DMS79 (cell line): Measurements from ENCODE around the gene ASPRV1.
"Not testable (repeated sequence)": the region's sequence is repeated elsewhere in the genome, so short reads cannot be mapped to it uniquely, and the experiment has no call there.

Source experiments
- DNase-seq: peaks from one replicate; lab custom pipeline; 2025; lab: John Stamatoyannopoulos, UW

The ASPRV1 gene

GRCh38 chr2:69961496-69961895 lies at the start of gene ASPRV1:
Gene ASPRV1, minus strand, starts transcription at chr2:69961631. Its CDS starts 195 bp downstream, at chr2:69961436.
- DNase-seq, result no peak

GRCh38 chr2:70010576-70011111 lies 49.2 kb upstream of the ASPRV1 start:
- DNase-seq, result no peak

GRCh38 chr2:70009762-70010575 lies 48.5 kb upstream of the ASPRV1 start:
- no peak for DNase-seq

GRCh38 chr2:70008290-70008689 lies 46.9 kb upstream of the ASPRV1 start:
- DNase-seq, result no peak

- DNase-seq, result no peak
These were observed 45.7 kb upstream of the ASPRV1 start for GRCh38 chr2:70007151-70007550.

GRCh38 chr2:70006447-70006784 lies 45.0 kb upstream of the ASPRV1 start:
- no peak for DNase-seq

- DNase-seq, result no peak
These were observed 44.5 kb upstream of the ASPRV1 start for GRCh38 chr2:70005752-70006446.

GRCh38 chr2:70005216-70005615 lies 43.8 kb upstream of the ASPRV1 start:
- DNase-seq, result no peak

- DNase-seq, result no peak
These were observed 41.8 kb upstream of the ASPRV1 start for GRCh38 chr2:70003093-70003830.

GRCh38 chr2:70002241-70002899 lies 40.9 kb upstream of the ASPRV1 start:
- no peak for DNase-seq

GRCh38 chr2:70000529-70000928 lies 39.1 kb upstream of the ASPRV1 start:
- not testable (repeated sequence) for DNase-seq

- DNase-seq, result no peak
These were observed 37.3 kb upstream of the ASPRV1 start for GRCh38 chr2:69998761-69999160.

- no peak for DNase-seq
These were observed 35.8 kb upstream of the ASPRV1 start for GRCh38 chr2:69997015-69997830.

GRCh38 chr2:69995511-69995910 lies 34.1 kb upstream of the ASPRV1 start:
- DNase-seq, result no peak

GRCh38 chr2:69994166-69994565 lies 32.7 kb upstream of the ASPRV1 start:
- no peak for DNase-seq

- no peak for DNase-seq
These were observed 32.3 kb upstream of the ASPRV1 start for GRCh38 chr2:69993708-69994107.

- DNase-seq, result no peak
These were observed 31.7 kb upstream of the ASPRV1 start for GRCh38 chr2:69993048-69993565.

- DNase-seq, result no peak
These were observed 31.0 kb upstream of the ASPRV1 start for GRCh38 chr2:69992310-69993047.

GRCh38 chr2:69989441-69990105 lies 28.1 kb upstream of the ASPRV1 start:
- no peak for DNase-seq

GRCh38 chr2:69989009-69989408 lies 27.6 kb upstream of the ASPRV1 start:
- no peak for DNase-seq
